CD14-positive monocyte (primary cell): ENCODE measurements around the gene RAI14. TPM values are rescaled to one million over a fixed set of nuclear protein-coding genes. Genes with fewer than 3 reads are reported as not detected.

Source experiments
- DNase-seq, 3 donors: peaks; one replicate each; pipeline ENCODE4 v3.0.0-alpha.2; 2011 to 2022
- H2AFZ ChIP-seq: 2 replicates; pipeline ENCODE4 v1.6.0; 2012; ENCODE audit warnings: mild to moderate bottlenecking, low read depth, low read length, inconsistent platforms; ENCODE audit not compliant: insufficient read depth, poor library complexity, severe bottlenecking
- H3K27ac ChIP-seq, 2 donors: 1 replicate in 1 of 2; 2 replicates in 1 of 2; pipeline ENCODE4 v1.5.1; 2012 to 2013; ENCODE audit warnings: low read length in 2 of 2, control low read depth in 1 of 2, inconsistent platforms in 1 of 2, low read depth in 1 of 2, mild to moderate bottlenecking in 1 of 2
- H3K27me3 ChIP-seq, 2 donors: one replicate each; pipeline versions ENCODE4 v1.6.0 to v1.6.1; 2011 to 2013; ENCODE audit warnings: low read length in 2 of 2; ENCODE audit not compliant: control insufficient read depth in 2 of 2, insufficient read depth in 2 of 2
- H3K36me3 ChIP-seq, 2 donors: replicated peaks in 1 of 2; 1 replicate in 1 of 2; 2 replicates in 1 of 2; pipeline versions ENCODE4 v1.5.1 to v1.6.1; 2012 to 2013; ENCODE audit warnings: low read length in 2 of 2, control low read depth in 1 of 2, inconsistent platforms in 1 of 2, mild to moderate bottlenecking in 1 of 2; ENCODE audit not compliant: insufficient read depth in 2 of 2, control insufficient read depth in 1 of 2
- H3K4me1 ChIP-seq, 2 donors: 1 replicate in 1 of 2; 2 replicates in 1 of 2; pipeline versions ENCODE4 v1.5.1 to v1.6.1; 2012 to 2013; ENCODE audit warnings: low read length in 2 of 2, control low read depth in 1 of 2, inconsistent platforms in 1 of 2, mild to moderate bottlenecking in 1 of 2, moderate library complexity in 1 of 2; ENCODE audit not compliant: insufficient read depth in 2 of 2, control insufficient read depth in 1 of 2
- H3K4me2 ChIP-seq: replicated peaks from 2 replicates; pipeline ENCODE3; 2012; ENCODE audit warnings: low read length, moderate library complexity, mild to moderate bottlenecking; ENCODE audit not compliant: poor library complexity, severe bottlenecking; ENCODE audit errors: extremely low read depth
- H3K4me3 ChIP-seq, 3 experiments: fragments of 200-600 bp in 1 of 3; sonication (generic) in 1 of 3; replicated peaks in 1 of 3; 1 replicate in 2 of 3; 2 replicates in 1 of 3; pipeline ENCODE4 v1.5.1; 2011 to 2013; ENCODE audit warnings: low read length in 3 of 3, mild to moderate bottlenecking in 3 of 3, control low read depth in 2 of 3, low read depth in 2 of 3, inconsistent platforms in 1 of 3, moderate library complexity in 1 of 3
- H3K79me2 ChIP-seq: 2 replicates; pipeline ENCODE4 v1.6.0; 2012; ENCODE audit warnings: mild to moderate bottlenecking, control low read depth, inconsistent platforms, low read length, moderate library complexity; ENCODE audit not compliant: insufficient read depth
- H3K9ac ChIP-seq: 2 replicates; pipeline ENCODE4 v1.6.0; 2017; ENCODE audit warnings: low read length, mild to moderate bottlenecking; ENCODE audit not compliant: insufficient read depth, poor library complexity, severe bottlenecking
- H3K9me3 ChIP-seq, 2 donors: replicated peaks in 1 of 2; 1 replicate in 1 of 2; 2 replicates in 1 of 2; pipeline versions ENCODE4 v1.5.1 to v1.6.1; 2012 to 2013; ENCODE audit warnings: low read length in 2 of 2, control low read depth in 1 of 2; ENCODE audit not compliant: control insufficient read depth in 1 of 2, insufficient read depth in 1 of 2
- H4K20me1 ChIP-seq: 2 replicates; pipeline ENCODE4 v1.6.0; 2012; ENCODE audit warnings: mild to moderate bottlenecking, low read length, control low read depth, moderate library complexity; ENCODE audit not compliant: insufficient read depth
- H3K27ac Mint-ChIP-seq, 7 donors: one replicate each; pipeline ENCODE4 v1.8.0; 2020; ENCODE audit warnings: mild to moderate bottlenecking in 7 of 7, mixed read lengths in 7 of 7, moderate library complexity in 6 of 7, inconsistent platforms in 2 of 7
- H3K27me3 Mint-ChIP-seq, 3 donors: one replicate each; pipeline ENCODE4 v1.8.0; 2021 to 2022; ENCODE audit warnings: low read depth in 3 of 3, mild to moderate bottlenecking in 3 of 3, mixed read lengths in 3 of 3, moderate library complexity in 3 of 3, inconsistent platforms in 1 of 3
- H3K36me3 Mint-ChIP-seq, 2 donors: one replicate each; pipeline ENCODE4 v1.8.0; 2020; ENCODE audit warnings: mixed read lengths in 2 of 2, inconsistent platforms in 1 of 2, mild to moderate bottlenecking in 1 of 2
- H3K4me1 Mint-ChIP-seq: one replicate; pipeline ENCODE4 v1.8.0; 2020; ENCODE audit warnings: mild to moderate bottlenecking, mixed read lengths
- H3K4me3 Mint-ChIP-seq, 2 donors: one replicate each; pipeline ENCODE4 v1.8.0; 2020; ENCODE audit warnings: mild to moderate bottlenecking in 2 of 2, mixed read lengths in 2 of 2, moderate library complexity in 1 of 2
- H3K9me3 Mint-ChIP-seq, 7 donors: one replicate each; pipeline ENCODE4 v1.8.0; 2020 to 2022; ENCODE audit warnings: mixed read lengths in 7 of 7, mild to moderate bottlenecking in 6 of 7, moderate library complexity in 6 of 7, inconsistent platforms in 2 of 7
- CTCF ChIP-seq: fragments of 200-600 bp; IDR thresholded peaks from one replicate; pipeline ENCODE4 v1.8.0; 2022; ENCODE audit warnings: antibody characterized with exemption, mild to moderate bottlenecking
- WGBS: methylation state at CpG from one replicate; pipeline ENCODE4 v1.1.5; 2013; ENCODE audit warnings: missing lambda C conversion rate; ENCODE audit not compliant: insufficient coverage; 5-methylcytosine and 5-hydroxymethylcytosine counted together
- intact Hi-C, 2 donors: fragments of 100-400 bp; cut with micrococcal nuclease; formaldehyde crosslinking; loops; one replicate each; pipeline versions ENCODE4 v1.15.0 to v1.15.1; 2023
- polyA plus RNA-seq, 3 donors: library from polyadenylated mRNA; depleted of rRNA in 1 of 3; unstranded in 2 of 3; stranded (reverse) in 1 of 3; fragments of 300-500 nt in 2 of 3; fragments of >200 nt in 1 of 3; fragmentation: Illumina TruSeq in 2 of 3; gene quantifications; 1 replicate in 2 of 3; 2 replicates in 1 of 3; pipeline ENCODE4 v1.2.3, GENCODE V29; 2012 to 2021

RAI14 gene
- polyA plus RNA-seq, 3 donors, result 0.08 TPM; not detected in 2

- no peak overlapping the region for H3K4me3 ChIP-seq
- H2AFZ ChIP-seq, result no peak overlapping the region
- peaks cover 0 to 5% (median 0%) of the 10 kb centered on the region in 3 donors for H3K27me3 Mint-ChIP-seq
- H3K27ac Mint-ChIP-seq, result no peak overlapping the region
- DNase-seq, result no peak
- H3K36me3 ChIP-seq, result no peaks in the 10 kb centered on the region
- WGBS, result 93% methylated on average over 2 of the region's 4 CpGs
- peaks cover 0 to 7% of the 10 kb centered on the region in 2 donors for H3K9me3 ChIP-seq
- peaks cover 0 to 10% (median 5%) of the 10 kb centered on the region in 7 donors for H3K9me3 Mint-ChIP-seq
- peaks cover 11% of the 10 kb centered on the region for H3K4me1 Mint-ChIP-seq
- no peaks in the 10 kb centered on the region for H3K4me1 ChIP-seq
- intact Hi-C loops, result no loop called here
- no peak overlapping the region for H3K27ac ChIP-seq
- H3K9ac ChIP-seq, result no peak overlapping the region
- no peak for TF ChIP-seq CTCF
- no peaks in the 10 kb centered on the region for H4K20me1 ChIP-seq
- no peak overlapping the region for H3K4me2 ChIP-seq
- H3K36me3 Mint-ChIP-seq, result no peaks in the 10 kb centered on the region
- H3K79me2 ChIP-seq, result no peaks in the 10 kb centered on the region
- no peak overlapping the region for H3K4me3 Mint-ChIP-seq
- no peaks in the 10 kb centered on the region for H3K27me3 ChIP-seq
Measured at GRCh38 chr5:34770486-34770885, 114.4 kb downstream of the RAI14 start.

- Mint-ChIP-seq H3K4me1 (peaks cover 11% of the 10 kb centered on the region), H3K4me3 (no peak overlapping the region), H3K27ac (no peak overlapping the region), H3K36me3 (no peaks in the 10 kb centered on the region), H3K27me3 (peaks cover 0 to 5% (median 0%) of the 10 kb centered on the region in 3 donors), H3K9me3 (peaks cover 0 to 10% (median 5%) of the 10 kb centered on the region in 7 donors)
- Histone ChIP-seq H3K9ac (no peak overlapping the region), H3K79me2 (no peaks in the 10 kb centered on the region), H3K9me3 (peaks cover 0 to 2% of the 10 kb centered on the region in 2 donors), H4K20me1 (no peaks in the 10 kb centered on the region), H3K36me3 (no peaks in the 10 kb centered on the region), H2AFZ (no peak overlapping the region), H3K4me3 (no peak overlapping the region), H3K4me2 (no peak overlapping the region), H3K27me3 (no peaks in the 10 kb centered on the region), H3K27ac (no peak overlapping the region), H3K4me1 (no peaks in the 10 kb centered on the region)
- TF ChIP-seq CTCF, result no peak
- DNase-seq, result no peak
- intact Hi-C loops, result no loop called here
- 18% methylated on average over 4 of the region's 5 CpGs for WGBS
Measured at GRCh38 chr5:34771076-34771475, 114.9 kb downstream of the RAI14 start.
